GM10266 (cell line): ENCODE data around the gene BGLAP.

ENCODE experiments used
- DNase-seq: peaks from one replicate; pipeline ENCODE4 v3.0.0; 2012; ENCODE audit errors: extremely low spot score
- TF ChIP-seq, protein P1 (sequence below): IDR thresholded peaks from 2 replicates; pipeline ENCODE4 v1.5.1; 2012; ENCODE audit warnings: mild to moderate bottlenecking, low read depth; ENCODE audit not compliant: control insufficient read depth, insufficient read depth; ENCODE audit errors: missing control alignments

Gene BGLAP

DNA sequence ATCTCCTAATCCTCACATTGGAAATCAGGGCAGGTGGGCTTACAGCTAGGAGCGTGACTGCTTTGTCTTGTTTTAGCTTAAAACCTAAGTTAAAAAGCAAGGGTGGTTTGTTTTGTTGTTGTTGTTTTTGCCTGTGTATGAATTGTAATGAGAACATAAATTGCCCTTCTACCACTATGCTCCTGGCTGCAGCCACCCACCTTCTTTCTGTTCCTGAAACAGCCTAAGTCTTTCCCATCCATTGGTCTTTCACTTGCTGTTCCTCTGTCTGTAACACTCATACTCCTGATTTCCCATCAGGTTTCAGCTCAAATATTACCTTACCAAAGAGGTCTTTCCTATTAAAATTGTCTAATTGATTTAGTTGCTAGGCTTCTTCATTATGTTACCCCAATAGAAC, 41.5 kb downstream of the BGLAP start:
- TF ChIP-seq, protein P1, sequence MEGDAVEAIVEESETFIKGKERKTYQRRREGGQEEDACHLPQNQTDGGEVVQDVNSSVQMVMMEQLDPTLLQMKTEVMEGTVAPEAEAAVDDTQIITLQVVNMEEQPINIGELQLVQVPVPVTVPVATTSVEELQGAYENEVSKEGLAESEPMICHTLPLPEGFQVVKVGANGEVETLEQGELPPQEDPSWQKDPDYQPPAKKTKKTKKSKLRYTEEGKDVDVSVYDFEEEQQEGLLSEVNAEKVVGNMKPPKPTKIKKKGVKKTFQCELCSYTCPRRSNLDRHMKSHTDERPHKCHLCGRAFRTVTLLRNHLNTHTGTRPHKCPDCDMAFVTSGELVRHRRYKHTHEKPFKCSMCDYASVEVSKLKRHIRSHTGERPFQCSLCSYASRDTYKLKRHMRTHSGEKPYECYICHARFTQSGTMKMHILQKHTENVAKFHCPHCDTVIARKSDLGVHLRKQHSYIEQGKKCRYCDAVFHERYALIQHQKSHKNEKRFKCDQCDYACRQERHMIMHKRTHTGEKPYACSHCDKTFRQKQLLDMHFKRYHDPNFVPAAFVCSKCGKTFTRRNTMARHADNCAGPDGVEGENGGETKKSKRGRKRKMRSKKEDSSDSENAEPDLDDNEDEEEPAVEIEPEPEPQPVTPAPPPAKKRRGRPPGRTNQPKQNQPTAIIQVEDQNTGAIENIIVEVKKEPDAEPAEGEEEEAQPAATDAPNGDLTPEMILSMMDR, result no peak
- DNase-seq, result no peak

- TF ChIP-seq, protein P1, result no peak
- no peak for DNase-seq
Observed at GRCh38 chr1:156284112-156284511, 42.1 kb downstream of the BGLAP start, which contains the start of gene TMEM79. TSS of gene TMEM79 (plus strand) at chr1:156284325. CDS start at chr1:156285227, 902 bp downstream.

DNA sequence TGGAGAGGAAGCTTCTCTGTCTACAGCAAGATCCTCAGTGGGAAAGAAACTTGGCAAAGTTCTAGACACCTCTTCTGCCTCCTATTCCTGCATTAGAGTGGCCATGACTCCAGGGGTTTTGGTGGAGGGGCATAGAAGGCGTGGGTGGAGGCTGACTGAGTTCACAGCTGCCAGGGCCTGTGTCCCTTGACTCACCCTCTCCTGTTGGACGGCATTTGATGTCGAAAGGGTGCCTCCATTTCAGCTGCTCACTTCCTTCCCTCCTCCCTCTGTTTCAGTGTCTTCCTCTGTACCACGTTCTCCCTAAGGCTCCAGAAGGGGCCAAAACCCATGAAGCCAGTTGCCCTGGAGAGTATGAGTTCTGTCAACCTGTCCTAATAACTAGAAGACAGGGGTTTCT, 42.8 kb downstream of the BGLAP start:
- TF ChIP-seq, protein P1, result no peak
- no peak for DNase-seq

DNA sequence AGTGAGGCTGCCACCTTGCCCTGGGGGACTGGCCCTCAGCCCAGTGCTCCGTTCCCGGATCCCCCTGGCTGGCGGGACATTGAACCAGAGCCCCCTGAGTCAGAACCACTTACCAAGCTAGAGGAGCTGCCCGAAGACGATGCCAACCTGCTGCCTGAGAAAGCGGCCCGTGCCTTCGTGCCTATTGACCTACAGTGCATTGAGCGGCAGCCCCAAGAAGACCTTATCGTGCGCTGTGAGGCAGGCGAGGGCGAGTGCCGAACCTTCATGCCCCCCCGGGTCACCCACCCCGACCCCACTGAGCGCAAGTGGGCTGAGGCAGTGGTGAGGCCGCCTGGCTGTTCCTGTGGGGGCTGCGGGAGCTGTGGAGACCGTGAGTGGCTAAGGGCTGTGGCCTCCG, 43.5 kb downstream of the BGLAP start:
- TF ChIP-seq, protein P1, result no peak
- no peak for DNase-seq

GRCh38 chr1:156286061-156286460, 44.1 kb downstream of the BGLAP start:
- TF ChIP-seq, protein P1, result no peak
- no peak for DNase-seq

DNA sequence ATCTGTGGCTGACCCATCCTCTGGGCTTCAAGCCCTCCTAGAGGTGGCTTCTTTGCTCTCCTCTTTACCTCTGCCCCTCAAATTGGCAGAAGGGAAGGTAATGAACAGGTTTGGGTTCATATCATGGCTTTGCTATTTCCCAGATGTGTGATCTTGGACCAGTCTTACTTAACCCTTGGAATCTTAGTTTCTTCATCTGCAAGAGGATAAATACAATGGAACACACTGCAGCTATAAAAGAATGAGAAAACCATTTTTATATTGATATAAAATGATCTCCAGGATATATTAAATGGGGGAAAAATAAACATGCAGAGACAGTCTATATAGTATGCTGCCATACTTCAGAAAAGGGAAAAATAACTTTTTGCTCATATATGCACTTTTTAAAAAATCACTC, 47.9 kb downstream of the BGLAP start:
- TF ChIP-seq, protein P1, result no peak
- no peak for DNase-seq

- TF ChIP-seq, protein P1, result no peak
- DNase-seq, result no peak
Observed at GRCh38 chr1:156291226-156292061, 49.5 kb downstream of the BGLAP start.
